A549 (cell line): ENCODE results near the gene LOC128125822.

Experiments used
- ATAC-seq, 2 experiments: fragments of 200-7000 bp in 1 of 2; fragments of >200 bp in 1 of 2; cut with Nextera tagmentation in 1 of 2; cut with Tn5 transposase in 1 of 2; 3 replicates each; pipeline versions ENCODE4 v1.8.0 to v1.9.1; 2018 to 2020; ENCODE audit warnings: mild to moderate bottlenecking in 1 of 2, moderate library complexity in 1 of 2
- CTCF ChIA-PET: fragments of 300-600 bp; sonication (Branson Sonifier 250); formaldehyde crosslinking; extraction: SDS; loops from one replicate; lab custom pipeline; 2021; ENCODE audit warnings: antibody characterized with exemption, inconsistent platforms; lab: Yijun Ruan, JAX
- POLR2A ChIA-PET: fragments of 350-600 bp; formaldehyde crosslinking; extraction: SDS; loops from one replicate; lab custom pipeline; 2021; ENCODE audit warnings: antibody characterized with exemption, inconsistent platforms; lab: Yijun Ruan, JAX
- DNase-seq, 2 experiments: peaks; one replicate each; pipeline versions ENCODE4 v3.0.0 to v3.0.0-alpha.2; 2011 to 2016; ENCODE audit warnings: low read depth in 1 of 2, low spot score in 1 of 2
- FAIRE-seq: peaks from 2 replicates; lab custom pipeline; 2011; peaks lifted over from hg19 to GRCh38; lab: Jason Lieb, UNC
- H3K27ac ChIP-seq, 2 experiments: fragments of >200 bp; sonication (Bioruptor Twin); formaldehyde crosslinking; 3 replicates each; pipeline ENCODE4 v1.5.1; 2016 to 2017
- H3K4me1 ChIP-seq: fragments of >200 bp; sonication (Bioruptor Twin); formaldehyde crosslinking; 3 replicates; pipeline ENCODE4 v1.6.1; 2016
- H3K4me2 ChIP-seq: fragments of >200 bp; sonication (Bioruptor Twin); formaldehyde crosslinking; 3 replicates; pipeline ENCODE4 v1.6.1; 2016
- H3K4me3 ChIP-seq: fragments of >200 bp; sonication (Bioruptor Twin); formaldehyde crosslinking; 3 replicates; pipeline ENCODE4 v1.5.1; 2016
- H3K9me3 ChIP-seq: fragments of >200 bp; sonication (Bioruptor Twin); formaldehyde crosslinking; 3 replicates; pipeline ENCODE4 v1.6.1; 2016
- BCL3 ChIP-seq: fragments of >200 bp; sonication (Bioruptor Twin); formaldehyde crosslinking; IDR thresholded peaks from 3 replicates; pipeline ENCODE4 v1.6.1; 2016
- CEBPB ChIP-seq, 2 experiments: fragments of >200 bp in 1 of 2; sonication (Bioruptor Twin) in 1 of 2; formaldehyde crosslinking in 1 of 2; IDR thresholded peaks; 2 replicates each; pipeline ENCODE4 v1.6.1; 2012 to 2016
- CHD2 ChIP-seq: fragments of 150-350 bp; IDR thresholded peaks from 2 replicates; pipeline ENCODE4 v1.6.1; 2014; ENCODE audit warnings: low read length; ENCODE audit not compliant: partially characterized antibody
- CTCF ChIP-seq: fragments of >200 bp; sonication (Bioruptor Twin); formaldehyde crosslinking; IDR thresholded peaks from 3 replicates; pipeline ENCODE4 v1.5.1; 2016
- EP300 ChIP-seq, 2 experiments: fragments of >200 bp; sonication (Bioruptor Twin); formaldehyde crosslinking; IDR thresholded peaks; 2 replicates in 1 of 2; 3 replicates in 1 of 2; pipeline ENCODE4 v1.6.1; 2016 to 2017
- FOSB ChIP-seq: fragments of 250-450 bp; sonication (Bioruptor Pico); IDR thresholded peaks from 2 replicates; pipeline ENCODE4 v1.5.0; 2020; ENCODE audit warnings: mild to moderate bottlenecking, moderate library complexity
- FOSL2 ChIP-seq, 2 experiments: fragments of 450-650 bp in 1 of 2; fragments of >200 bp in 1 of 2; sonication (Bioruptor Twin) in 1 of 2; formaldehyde crosslinking; IDR thresholded peaks; 2 replicates each; pipeline versions ENCODE4 v1.5.0 to v1.6.1; 2016 to 2020; ENCODE audit warnings: mild to moderate bottlenecking in 1 of 2, moderate library complexity in 1 of 2
- GATA3 ChIP-seq: IDR thresholded peaks from 2 replicates; pipeline ENCODE4 v1.6.1; 2012; ENCODE audit warnings: borderline replicate concordance
- HES2 ChIP-seq: fragments of >200 bp; sonication (Bioruptor Twin); formaldehyde crosslinking; IDR thresholded peaks from 2 replicates; pipeline ENCODE4 v1.6.1; 2016
- HEYL ChIP-seq: fragments of 250-450 bp; sonication (Bioruptor Pico); IDR thresholded peaks from 2 replicates; pipeline ENCODE4 v1.8.0; 2021; ENCODE audit warnings: mild to moderate bottlenecking, moderate library complexity
- HOXB5 ChIP-seq: fragments of 250-450 bp; sonication (Bioruptor Pico); IDR thresholded peaks from 2 replicates; pipeline ENCODE4 v1.5.0; 2020; ENCODE audit warnings: mild to moderate bottlenecking, moderate library complexity
- JUN ChIP-seq, 2 experiments: fragments of >200 bp; sonication (Bioruptor Twin); formaldehyde crosslinking; IDR thresholded peaks; 2 replicates in 1 of 2; 3 replicates in 1 of 2; pipeline ENCODE4 v1.6.1; 2016 to 2017
- JUNB ChIP-seq: fragments of >200 bp; sonication (Bioruptor Twin); formaldehyde crosslinking; IDR thresholded peaks from 2 replicates; pipeline ENCODE4 v1.6.1; 2016
- KDM1A ChIP-seq: fragments of 200-600 bp; sonication (generic); IDR thresholded peaks from 2 replicates; pipeline ENCODE4 v1.6.1; 2016; ENCODE audit warnings: low read depth, mild to moderate bottlenecking
- MAFK ChIP-seq: fragments of 450-650 bp; IDR thresholded peaks from 2 replicates; pipeline ENCODE4 v1.6.1; 2014; ENCODE audit not compliant: partially characterized antibody
- MAX ChIP-seq: IDR thresholded peaks from 2 replicates; pipeline ENCODE4 v1.6.1; 2012
- MAZ ChIP-seq: fragments of 150-350 bp; IDR thresholded peaks from 2 replicates; pipeline ENCODE4 v1.6.1; 2014; ENCODE audit warnings: antibody characterized with exemption, low read depth, low read length, borderline replicate concordance
- NFE2L2 ChIP-seq: fragments of 150-350 bp; conservative IDR thresholded peaks from 2 replicates; pipeline ENCODE4 v1.6.1; 2014; ENCODE audit warnings: low read length
- PBX3 ChIP-seq: IDR thresholded peaks from 2 replicates; pipeline ENCODE4 v1.6.1; 2012
- POLR2AphosphoS2 ChIP-seq: conservative IDR thresholded peaks from 2 replicates; pipeline ENCODE4 v1.6.1; 2012; ENCODE audit warnings: low read length, improper control_type of control experiment, inconsistent platforms
- RAD21 ChIP-seq, 2 experiments: fragments of >200 bp in 1 of 2; sonication (Bioruptor Twin) in 1 of 2; formaldehyde crosslinking in 1 of 2; IDR thresholded peaks in 1 of 2; conservative IDR thresholded peaks in 1 of 2; 2 replicates in 1 of 2; 3 replicates in 1 of 2; pipeline ENCODE4 v1.6.1; 2012 to 2018; ENCODE audit warnings: inconsistent platforms in 1 of 2
- RARB ChIP-seq: fragments of 250-450 bp; sonication (Bioruptor Pico); IDR thresholded peaks from 2 replicates; pipeline ENCODE4 v1.8.0; 2021; ENCODE audit warnings: mild to moderate bottlenecking, moderate library complexity
- RFX5 ChIP-seq: fragments of 450-650 bp; IDR thresholded peaks from 2 replicates; pipeline ENCODE4 v1.7.1; 2014; ENCODE audit warnings: antibody characterized with exemption, mild to moderate bottlenecking, moderate library complexity
- RNF2 ChIP-seq: fragments of 200-600 bp; sonication (generic); IDR thresholded peaks from 2 replicates; pipeline ENCODE4 v1.6.1; 2016; ENCODE audit warnings: low read depth, mild to moderate bottlenecking, antibody characterized with exemption, moderate library complexity, borderline replicate concordance
- SMC3 ChIP-seq: fragments of >200 bp; sonication (Bioruptor Twin); formaldehyde crosslinking; IDR thresholded peaks from 3 replicates; pipeline ENCODE4 v1.6.1; 2018; ENCODE audit warnings: inconsistent platforms
- SREBF2 ChIP-seq: fragments of 450-650 bp; IDR thresholded peaks from 2 replicates; pipeline ENCODE4 v1.6.1; 2014; ENCODE audit warnings: mild to moderate bottlenecking, moderate library complexity
- TFCP2L1 ChIP-seq: fragments of 250-450 bp; sonication (Bioruptor Pico); IDR thresholded peaks from 2 replicates; pipeline ENCODE4 v1.5.0; 2021; ENCODE audit warnings: mild to moderate bottlenecking
- TP53 ChIP-seq: fragments of 250-450 bp; sonication (Bioruptor Pico); IDR thresholded peaks from 2 replicates; pipeline ENCODE4 v1.5.0; 2021; ENCODE audit warnings: mild to moderate bottlenecking, moderate library complexity
- USF2 ChIP-seq: fragments of 450-650 bp; IDR thresholded peaks from 2 replicates; pipeline ENCODE4 v1.6.1; 2014; ENCODE audit warnings: antibody characterized with exemption
- ZFP36 ChIP-seq: fragments of 450-650 bp; IDR thresholded peaks from 2 replicates; pipeline ENCODE4 v1.6.1; 2014; ENCODE audit warnings: borderline replicate concordance; ENCODE audit not compliant: partially characterized antibody
- ZNF302 ChIP-seq: fragments of 250-450 bp; sonication (Bioruptor Pico); IDR thresholded peaks from 2 replicates; pipeline ENCODE4 v1.9.0; 2021; ENCODE audit warnings: inconsistent platforms, mild to moderate bottlenecking, moderate library complexity
- WGBS: methylation state at CpG from one replicate; pipeline ENCODE4 v1.1.6; 2017; ENCODE audit errors: missing lambda C conversion rate; 5-methylcytosine and 5-hydroxymethylcytosine counted together

LOC128125822 gene

GRCh38 chr6:63558278-63558677 is 14.0 kb upstream of the LOC128125822 start:
- ATAC-seq = no peak
- FAIRE-seq = no peak
- no peak for TF ChIP-seq HES2
- TF ChIP-seq JUNB = no peak
- TF ChIP-seq TP53 = no peak
- no peak for TF ChIP-seq RNF2
- no peak for TF ChIP-seq ZNF302 (CRISPR knock-in tag)
- TF ChIP-seq RFX5 = no peak
- no peak for TF ChIP-seq ZFP36
- TF ChIP-seq NFE2L2 = no peak
- no peak for TF ChIP-seq JUN (IDR thresholded peaks at IDR 0.05)
- no peak for TF ChIP-seq MAFK
- no peak for TF ChIP-seq USF2
- TF ChIP-seq POLR2AphosphoS2 = no peak
- TF ChIP-seq CTCF = no peak
- TF ChIP-seq TFCP2L1 (CRISPR knock-in tag) = no peak
- TF ChIP-seq FOSB = no peak
- no peak for TF ChIP-seq CHD2
- no peak for TF ChIP-seq MAX
- no peak overlapping the region for H3K4me2 ChIP-seq
- CTCF ChIA-PET = interaction anchor here (1.0 kb wide), 1 partner anchor 27 kb away, joined by 3 read pairs; no protein-coding TSS in a partner anchor
- no peak overlapping the region for H3K4me3 ChIP-seq
- no peak for DNase-seq
- peak overlapping the region; percentile 89 to 98; a peak in 5 of 6 replicates for H3K27ac ChIP-seq
- POLR2A ChIA-PET = no interaction called here
- H3K9me3 ChIP-seq = no peaks in the 10 kb centered on the region
- H3K4me1 ChIP-seq = peaks cover 62% of the 10 kb centered on the region

GRCh38 chr6:63560801-63561287 is 11.4 kb upstream of the LOC128125822 start:
- TF ChIP-seq PBX3 = peak; percentile 73; the same call in 1 of the 2 replicates
- peak; percentile 96 to 99 for TF ChIP-seq CEBPB (IDR thresholded peaks at IDR 0.05)
- TF ChIP-seq MAZ = no peak
- peak; percentile 96 for TF ChIP-seq GATA3
- TF ChIP-seq BCL3 = peak; percentile 98
- TF ChIP-seq FOSL2 (IDR thresholded peaks at IDR 0.05) = peak; percentile 85
- TF ChIP-seq FOSL2 (CRISPR knock-in tag; IDR thresholded peaks at IDR 0.05) = peak; percentile 96
- TF ChIP-seq KDM1A = no peak
- TF ChIP-seq JUNB = peak; percentile 95
- peak; percentile 98 to 99 for TF ChIP-seq EP300 (IDR thresholded peaks at IDR 0.05)
- peak; percentile 94; the same call in 1 of the 2 replicates for TF ChIP-seq RARB
- TF ChIP-seq SREBF2 = no peak
- TF ChIP-seq RNF2 = no peak
- TF ChIP-seq HES2 = peak; percentile 84
- peak; percentile 79; the same call in 1 of the 2 replicates for TF ChIP-seq HOXB5
- TF ChIP-seq MAX = peak; percentile 77
- TF ChIP-seq RAD21 (conservative IDR thresholded peaks at IDR 0.05 in 1 of 2, IDR thresholded peaks at IDR 0.05 in 1 of 2) = peak in 1 of 2 experiments; percentile 66; a peak in 3 of 5 replicates
- 0 out of 2 replicates have a peak, but pooled peaks have one; percentile 24 for TF ChIP-seq HEYL (CRISPR knock-in tag)
- peak; percentile 96 to 98 for TF ChIP-seq JUN (IDR thresholded peaks at IDR 0.05)
- TF ChIP-seq SMC3 = peak; percentile 68
- whole genome bisulfite sequencing = 3% methylated on average over 1 of the region's 1 CpG
- no peak overlapping the region for H3K4me3 ChIP-seq
- peaks cover 74% of the 10 kb centered on the region for H3K4me1 ChIP-seq
- POLR2A ChIA-PET = interaction anchor here (1.0 to 1.7 kb wide), 4 partner anchors 13 to 119 kb away, joined by 3 to 9 read pairs (median 6); no protein-coding TSS in a partner anchor
- H3K4me2 ChIP-seq = peak overlapping the region; percentile 79
- DNase-seq (peak; percentile 83 to 95), FAIRE-seq (peak; percentile 82), ATAC-seq (peak; percentile 95 to 96)
- CTCF ChIA-PET = interaction anchor here (1.0 to 1.6 kb wide), 3 partner anchors 11 to 119 kb away, joined by 3 read pairs; no protein-coding TSS in a partner anchor
- H3K9me3 ChIP-seq = no peaks in the 10 kb centered on the region
- H3K27ac ChIP-seq = peak overlapping the region; percentile 98 to 100
